GM18907 (cell line): Measurements from ENCODE around the gene MAIP1.

ENCODE experiments used
- ATAC-seq: cut with Tn5 transposase; IDR thresholded peaks from one replicate; pipeline ENCODE4 v1.9.1; 2021; ENCODE audit warnings: mild to moderate bottlenecking, moderate library complexity; ENCODE audit not compliant: unreplicated experiment

Gene MAIP1

GRCh38 chr2:199946196-199946595 lies 9.2 kb upstream of the MAIP1 start:
- no peak for ATAC-seq

- ATAC-seq = no peak
Observed at GRCh38 chr2:199946836-199947235, 8.5 kb upstream of the MAIP1 start.

GRCh38 chr2:199950396-199950795 lies 5.0 kb upstream of the MAIP1 start:
- ATAC-seq = no peak

GRCh38 chr2:199951023-199951422 lies 4.4 kb upstream of the MAIP1 start:
- ATAC-seq = no peak

GRCh38 chr2:199955007-199955338 lies 409 bp upstream of the MAIP1 start:
- ATAC-seq = peak; percentile 52

- no peak for ATAC-seq
Observed at GRCh38 chr2:199956062-199956380, 639 bp downstream of the MAIP1 start.

GRCh38 chr2:199958014-199958413 lies 2.6 kb downstream of the MAIP1 start:
- no peak for ATAC-seq

- ATAC-seq = peak; percentile 51
Observed at GRCh38 chr2:199962203-199962602, 6.8 kb downstream of the MAIP1 start.

- no peak for ATAC-seq
Observed at GRCh38 chr2:199966405-199966804, 11.0 kb downstream of the MAIP1 start.

- ATAC-seq = no peak
Observed at GRCh38 chr2:199966976-199967375, 11.6 kb downstream of the MAIP1 start.

- no peak for ATAC-seq
Observed at GRCh38 chr2:199968126-199968525, 12.7 kb downstream of the MAIP1 start.

GRCh38 chr2:199972088-199972626 lies 16.8 kb downstream of the MAIP1 start:
- no peak for ATAC-seq

- ATAC-seq = no peak
Observed at GRCh38 chr2:199973703-199974102, 18.3 kb downstream of the MAIP1 start.

- no peak for ATAC-seq
Observed at GRCh38 chr2:199975273-199975895, 20.0 kb downstream of the MAIP1 start.

GRCh38 chr2:199977984-199978415 lies 22.6 kb downstream of the MAIP1 start:
- peak; percentile 89 for ATAC-seq

GRCh38 chr2:199979398-199979797 lies 24.0 kb downstream of the MAIP1 start:
- no peak for ATAC-seq

GRCh38 chr2:199979832-199980628 lies 24.6 kb downstream of the MAIP1 start:
- ATAC-seq = peak; percentile 40

- ATAC-seq = no peak
Observed at GRCh38 chr2:199982126-199982843, 26.9 kb downstream of the MAIP1 start.

- ATAC-seq = no peak
Observed at GRCh38 chr2:199983534-199983933, 28.2 kb downstream of the MAIP1 start.

- no peak for ATAC-seq
Observed at GRCh38 chr2:199984159-199984558, 28.8 kb downstream of the MAIP1 start.

GRCh38 chr2:199984755-199985154 lies 29.4 kb downstream of the MAIP1 start:
- ATAC-seq = no peak
